Central memory CD4-positive, alpha-beta T cell (primary cell): ENCODE measurements around the gene H19.

Experiments
- DNase-seq: peaks from one replicate; pipeline ENCODE4 v3.0.0; 2022

The H19 gene

DNA sequence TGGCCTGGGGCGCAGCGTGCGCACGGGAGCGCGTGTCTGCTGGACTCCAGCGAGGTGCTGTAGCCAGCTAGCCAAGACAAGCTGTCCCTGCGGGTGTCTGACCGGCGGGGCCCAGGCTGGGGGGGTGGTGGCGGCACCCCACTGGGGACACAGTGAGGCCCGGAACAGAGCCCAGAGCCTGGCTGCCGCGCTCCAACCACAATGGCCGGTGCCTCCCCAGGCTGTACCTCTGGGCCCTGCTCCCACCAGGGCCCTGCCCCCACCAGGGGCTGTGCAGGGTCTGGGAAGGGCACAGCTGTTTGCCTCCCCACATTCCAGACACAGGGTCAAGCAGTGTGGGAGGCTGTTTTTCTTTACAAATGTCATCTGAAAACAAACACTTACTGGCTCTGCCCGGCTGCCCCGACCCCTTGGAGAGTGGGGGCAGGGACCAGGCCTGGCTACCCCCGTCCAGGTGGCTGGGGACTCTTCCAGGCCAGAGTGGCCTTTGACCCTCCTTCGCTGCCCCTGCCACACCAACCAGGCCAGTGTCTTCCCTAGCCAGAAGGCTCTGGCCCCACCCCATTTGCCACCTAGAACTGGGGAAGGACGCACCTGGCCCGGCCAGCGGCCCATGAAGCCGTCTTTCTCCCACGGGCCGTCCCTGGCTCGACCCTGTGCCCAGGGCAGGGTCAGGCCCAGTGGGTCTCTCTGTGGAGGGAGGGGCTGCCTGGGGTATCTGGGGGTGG, 14.6 kb downstream of the H19 start:
- no peak for DNase-seq

DNA sequence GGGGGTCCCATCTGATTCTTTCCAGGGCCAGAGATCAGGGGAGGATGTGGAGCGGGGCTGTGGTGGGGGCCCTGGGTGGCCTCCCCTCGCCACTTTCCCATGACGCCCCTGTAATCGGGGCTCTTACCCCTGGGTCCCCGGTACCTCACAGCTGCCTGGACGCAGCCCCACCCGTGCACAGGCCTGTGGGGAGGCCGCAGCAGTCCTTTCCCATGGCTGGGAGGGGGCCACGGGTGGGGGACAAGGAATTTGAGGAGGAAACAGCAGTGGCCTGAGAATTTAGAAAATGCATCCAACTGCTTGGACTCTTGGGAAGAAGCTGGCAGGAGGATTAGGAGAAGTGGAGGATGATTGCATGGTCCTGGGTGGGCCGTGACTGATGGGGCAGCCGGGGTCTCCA, 18.0 kb downstream of the H19 start:
- no peak for DNase-seq

DNA sequence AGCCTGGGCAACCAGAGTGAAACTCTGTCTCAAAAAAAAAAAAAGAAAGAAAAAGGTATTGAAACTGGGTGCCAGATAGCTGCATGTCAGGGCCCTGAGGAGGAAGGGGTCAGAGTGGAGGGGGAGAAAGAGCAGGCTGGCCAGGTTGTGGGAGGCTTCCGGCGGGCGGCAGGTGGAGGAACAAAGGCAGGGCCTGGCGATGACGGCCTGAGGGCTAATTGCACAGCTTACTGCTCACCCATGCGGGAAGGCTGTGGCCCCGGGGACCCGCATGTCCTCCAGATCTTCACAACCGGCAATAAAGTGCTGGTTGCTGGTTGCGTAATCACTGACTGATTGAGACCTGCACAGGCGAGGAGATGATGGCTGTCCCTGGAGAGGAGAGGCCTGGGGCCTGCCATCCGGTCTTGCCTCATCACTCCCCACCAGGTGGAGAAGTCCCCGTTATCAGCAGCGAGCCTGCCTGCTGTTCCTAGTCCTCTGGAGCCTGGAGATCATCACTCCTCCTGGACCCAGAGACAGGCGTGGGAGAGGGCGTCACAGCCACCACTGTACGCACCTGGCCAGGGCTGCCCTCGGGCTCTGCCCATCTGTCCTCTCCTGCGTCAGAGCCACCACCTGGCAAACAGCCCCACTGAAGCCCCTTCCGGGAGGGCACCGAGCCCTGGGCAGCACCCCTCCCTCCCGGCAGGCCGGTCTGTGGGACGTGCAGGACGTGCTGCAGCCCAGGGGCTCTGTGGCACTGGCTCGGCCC, 18.7 kb downstream of the H19 start:
- no peak for DNase-seq

DNA sequence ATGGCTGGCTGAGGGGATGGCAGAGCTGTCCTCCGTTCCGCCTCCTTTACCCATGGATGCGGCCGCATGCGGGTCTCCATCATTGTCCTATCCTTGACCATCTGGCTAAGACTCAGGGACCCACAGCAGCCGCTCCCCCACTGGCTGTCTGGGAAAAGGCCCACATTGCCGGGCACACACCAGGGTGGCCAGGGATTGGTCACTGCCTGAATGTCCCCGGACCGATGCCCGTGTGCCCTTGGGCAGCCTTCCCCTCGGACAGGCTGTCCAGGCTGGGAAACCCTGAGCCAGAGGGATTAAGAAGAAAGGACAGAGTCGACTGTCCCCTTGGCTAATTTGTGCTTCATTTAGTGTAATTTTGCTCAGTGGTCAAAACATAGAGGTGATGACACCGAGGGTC, 22.5 kb downstream of the H19 start:
- no peak for DNase-seq

DNA sequence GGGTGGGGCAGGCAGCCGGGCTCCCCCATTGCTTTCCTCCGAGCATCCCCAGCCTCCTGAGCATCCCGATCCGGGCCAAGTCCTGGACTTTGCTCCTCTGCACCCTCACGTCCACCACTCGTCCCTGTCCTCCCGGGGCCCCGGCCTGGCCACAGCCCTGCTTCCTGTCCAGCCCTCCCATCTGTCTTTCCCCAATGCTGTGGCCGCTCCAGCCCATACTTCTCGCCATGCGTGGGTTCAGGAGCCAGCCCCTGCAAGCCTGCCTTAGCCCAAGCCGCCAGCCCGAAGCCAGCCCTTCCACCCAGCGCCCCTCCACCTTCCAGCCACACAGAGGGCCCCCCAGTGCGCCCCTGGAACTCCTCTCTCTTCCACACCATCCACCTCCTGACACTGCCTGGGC, 26.7 kb downstream of the H19 start:
- DNase-seq = no peak

DNA sequence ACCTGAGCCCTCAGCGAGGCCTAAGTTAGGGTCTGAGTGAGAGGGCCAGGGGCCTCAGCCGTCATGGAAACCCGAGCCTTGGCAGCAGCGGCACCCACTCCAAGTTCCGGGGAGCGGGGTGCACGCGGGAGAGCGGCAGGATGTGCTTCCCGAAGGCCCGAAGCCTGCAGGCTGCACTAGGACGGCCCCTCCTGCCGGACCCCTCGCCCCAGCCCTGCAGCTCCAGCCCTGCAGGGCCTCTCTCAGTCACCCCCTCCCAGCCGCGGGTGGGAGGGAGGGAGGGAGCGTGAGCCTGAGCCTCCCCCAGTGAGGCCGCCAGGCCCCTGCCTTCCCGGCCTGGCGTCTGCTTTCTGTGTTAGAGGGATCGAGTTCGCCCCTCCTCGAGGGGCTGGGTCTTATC, 27.9 kb downstream of the H19 start:
- no peak for DNase-seq

DNA sequence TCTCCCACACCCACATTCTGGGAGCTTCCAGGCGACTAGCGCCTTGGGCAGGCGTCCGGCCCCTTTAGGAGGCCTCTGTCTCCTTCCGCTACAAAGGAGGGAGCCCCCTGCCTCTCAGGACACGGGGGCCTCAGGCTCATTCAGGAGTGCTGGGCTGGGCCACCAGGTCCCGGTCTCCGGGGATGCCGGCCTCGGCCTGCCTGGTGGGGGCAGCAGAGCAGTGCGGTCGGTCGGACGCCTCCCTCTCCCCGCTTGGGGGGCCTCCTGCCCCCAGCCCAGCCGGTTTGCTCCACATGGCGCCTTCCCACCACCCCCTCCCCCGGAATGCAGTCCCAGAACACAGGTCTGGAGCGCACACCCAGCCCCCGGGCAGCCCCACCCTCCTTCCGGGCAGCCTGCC, 28.6 kb downstream of the H19 start:
- no peak for DNase-seq

DNA sequence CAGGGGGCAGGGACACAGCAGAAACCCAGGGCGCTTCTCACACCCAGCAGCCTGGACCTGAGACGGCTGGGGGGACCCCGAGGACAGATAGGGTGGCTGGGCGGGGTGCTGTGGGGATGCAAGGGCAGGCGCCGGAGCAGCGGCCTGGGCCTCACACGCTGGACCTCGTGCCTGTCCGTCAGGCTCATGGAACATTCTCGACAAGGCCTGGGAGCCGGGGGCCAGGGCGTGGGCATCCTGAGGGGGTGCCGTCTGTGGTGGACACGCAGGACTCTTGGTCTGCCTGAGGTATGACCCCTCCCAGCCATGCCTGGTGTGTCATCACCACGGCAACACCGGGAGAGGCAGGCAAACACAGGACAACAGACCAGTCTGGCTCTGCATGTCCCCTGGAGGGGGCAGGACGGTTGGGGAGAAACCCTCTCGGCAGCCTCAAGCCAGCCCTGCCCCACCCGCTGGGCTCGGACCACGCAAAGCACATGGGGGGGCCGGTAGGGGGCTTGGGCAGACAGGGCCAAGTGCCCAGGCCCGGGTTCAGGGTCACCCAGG, 29.1 kb downstream of the H19 start:
- no peak for DNase-seq

DNA sequence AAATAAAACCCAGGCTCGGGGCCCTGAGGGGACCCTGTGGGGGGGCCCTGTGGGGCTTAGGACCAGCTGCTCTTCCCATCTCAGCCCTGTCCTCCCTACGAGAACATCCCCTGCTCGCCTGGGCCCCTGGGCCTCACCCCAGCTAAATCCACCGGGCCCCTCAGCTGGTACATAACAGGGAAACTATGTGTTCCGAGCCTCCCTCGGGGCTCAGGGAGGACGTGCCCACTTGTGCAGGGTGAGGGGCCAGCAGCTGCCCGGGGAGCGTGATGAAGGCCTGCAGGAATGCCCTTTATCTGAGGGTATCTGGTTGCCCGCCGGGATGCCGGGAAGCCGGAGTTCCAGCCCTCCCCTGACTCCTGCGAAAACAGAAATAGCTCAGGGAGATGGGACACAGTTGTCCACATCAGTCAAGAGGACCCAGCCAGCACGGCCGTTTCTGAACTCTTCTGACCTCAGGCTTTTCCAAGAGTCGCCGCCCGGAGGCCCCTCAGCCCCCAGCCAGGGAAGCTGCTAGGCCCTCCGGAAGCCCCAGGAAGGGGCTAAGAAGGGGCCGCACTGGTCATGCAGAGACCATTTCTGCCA, 29.9 kb downstream of the H19 start:
- DNase-seq = no peak

DNA sequence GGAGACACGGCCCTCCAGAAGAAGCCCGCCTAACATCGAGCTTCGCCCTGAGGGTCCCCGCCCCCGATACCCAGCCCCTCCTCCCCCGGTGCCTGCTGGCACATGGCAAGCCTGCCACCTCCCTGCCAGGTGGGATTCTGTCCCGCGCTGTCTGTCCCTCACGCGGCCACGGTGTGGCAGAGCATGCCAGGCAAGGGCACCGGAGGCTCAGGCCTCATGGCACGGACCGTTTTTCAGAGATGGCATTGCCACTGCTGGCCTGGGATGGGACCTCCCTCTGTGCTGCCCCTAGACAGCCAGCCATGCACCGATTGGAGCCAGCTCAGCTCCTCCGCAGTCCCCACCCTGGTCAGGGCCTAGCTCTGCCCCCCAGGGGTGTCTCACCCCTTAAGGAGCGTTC, 31.1 kb downstream of the H19 start:
- DNase-seq = no peak

DNA sequence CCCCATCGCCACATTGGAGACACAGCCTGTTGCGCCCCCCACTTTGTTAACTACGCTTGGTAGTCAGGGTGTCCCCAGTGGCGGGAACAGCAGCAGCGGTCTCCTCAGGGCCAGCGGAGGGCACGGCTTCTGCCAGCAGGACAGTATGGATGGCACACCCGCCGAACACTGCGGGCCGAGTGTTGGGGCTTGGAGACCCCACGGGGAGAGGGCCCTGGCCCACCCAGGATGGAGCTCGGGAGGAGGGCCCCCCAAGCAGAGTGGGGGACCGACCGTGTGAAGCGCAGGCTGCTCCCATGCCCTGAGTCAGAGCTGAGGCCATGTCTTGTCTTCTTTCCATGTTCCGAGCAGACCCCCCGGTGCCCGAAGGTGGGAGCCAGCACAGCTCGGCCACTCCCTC, 32.7 kb downstream of the H19 start:
- no peak for DNase-seq

DNA sequence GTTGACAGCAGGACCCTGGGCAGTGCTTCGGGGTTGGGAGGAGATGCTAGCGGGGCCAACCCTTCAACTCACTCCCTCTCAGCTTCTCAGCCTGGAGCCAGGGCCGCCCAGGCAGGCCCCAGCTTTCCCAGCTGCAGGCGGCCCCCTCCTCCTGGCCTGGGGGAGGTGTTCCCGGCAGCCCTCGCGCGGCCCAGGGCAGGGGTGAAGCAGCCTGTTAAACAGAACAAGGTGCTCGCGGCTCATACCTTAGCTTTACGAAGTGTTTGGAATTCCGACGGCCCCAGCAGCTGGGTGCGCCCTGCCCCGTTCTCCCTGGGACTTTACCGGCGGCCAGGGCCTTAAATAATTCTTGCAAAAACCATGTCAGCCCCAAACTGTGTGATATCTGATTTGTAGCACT, 33.3 kb downstream of the H19 start:
- DNase-seq = no peak

DNA sequence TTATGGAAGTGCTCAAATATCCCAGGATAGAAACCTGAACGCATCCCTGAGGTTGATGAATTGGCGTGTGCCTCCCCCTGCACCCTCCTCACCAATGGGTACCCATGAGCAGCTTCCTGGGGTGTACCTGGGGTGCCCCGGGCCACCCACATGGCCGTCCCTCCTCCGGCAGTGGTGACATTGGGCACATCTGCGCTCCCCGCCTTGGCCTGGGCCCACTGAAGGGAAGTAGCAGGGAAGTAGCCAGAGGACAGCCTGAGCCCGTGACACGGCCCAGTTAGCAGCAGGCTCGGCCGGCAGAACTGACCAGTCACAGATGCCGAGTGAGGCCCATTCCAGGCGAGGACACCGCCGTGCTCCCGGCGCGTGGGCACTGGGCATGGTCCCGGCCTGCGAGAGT, 33.8 kb downstream of the H19 start:
- no peak for DNase-seq

DNA sequence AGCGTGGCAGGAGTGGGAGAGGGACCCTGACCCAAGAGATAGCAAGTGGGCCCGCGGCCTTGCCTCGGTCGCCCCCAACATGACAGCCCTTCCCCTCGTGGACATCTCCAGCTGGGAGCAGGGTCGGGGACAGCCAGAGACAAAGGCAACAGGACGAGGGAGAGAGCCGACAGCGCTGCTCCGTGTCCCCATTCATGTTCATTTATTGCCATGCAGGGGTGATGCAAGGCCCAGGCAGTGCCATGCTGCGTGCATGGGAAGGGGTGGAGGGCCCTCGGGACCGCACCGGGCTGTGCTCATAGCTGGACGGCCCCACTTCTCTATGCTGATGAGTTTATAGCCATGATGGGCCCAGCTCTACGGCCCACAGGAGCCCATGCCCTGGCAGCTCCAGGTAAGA, 37.9 kb downstream of the H19 start:
- DNase-seq = no peak

DNA sequence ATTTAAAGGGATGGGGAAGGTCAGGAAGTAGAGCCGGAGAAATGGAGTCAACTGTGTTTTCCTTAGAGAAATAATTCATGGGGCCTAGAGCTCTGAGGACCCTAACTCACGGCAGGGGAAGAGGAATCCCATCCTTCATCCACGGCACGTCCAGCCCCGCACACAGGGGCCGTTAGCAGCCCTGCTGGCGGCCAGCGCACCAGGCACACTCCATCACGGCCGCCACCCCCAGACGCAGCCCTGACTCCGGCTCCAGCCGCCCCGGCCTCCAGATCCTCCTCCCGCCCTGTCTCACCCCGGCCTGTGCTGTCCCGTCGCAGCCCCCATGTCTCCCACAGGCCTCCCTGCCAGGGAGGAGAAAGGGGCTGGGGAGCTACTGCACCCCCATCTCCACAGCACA, 39.3 kb downstream of the H19 start:
- no peak for DNase-seq

DNA sequence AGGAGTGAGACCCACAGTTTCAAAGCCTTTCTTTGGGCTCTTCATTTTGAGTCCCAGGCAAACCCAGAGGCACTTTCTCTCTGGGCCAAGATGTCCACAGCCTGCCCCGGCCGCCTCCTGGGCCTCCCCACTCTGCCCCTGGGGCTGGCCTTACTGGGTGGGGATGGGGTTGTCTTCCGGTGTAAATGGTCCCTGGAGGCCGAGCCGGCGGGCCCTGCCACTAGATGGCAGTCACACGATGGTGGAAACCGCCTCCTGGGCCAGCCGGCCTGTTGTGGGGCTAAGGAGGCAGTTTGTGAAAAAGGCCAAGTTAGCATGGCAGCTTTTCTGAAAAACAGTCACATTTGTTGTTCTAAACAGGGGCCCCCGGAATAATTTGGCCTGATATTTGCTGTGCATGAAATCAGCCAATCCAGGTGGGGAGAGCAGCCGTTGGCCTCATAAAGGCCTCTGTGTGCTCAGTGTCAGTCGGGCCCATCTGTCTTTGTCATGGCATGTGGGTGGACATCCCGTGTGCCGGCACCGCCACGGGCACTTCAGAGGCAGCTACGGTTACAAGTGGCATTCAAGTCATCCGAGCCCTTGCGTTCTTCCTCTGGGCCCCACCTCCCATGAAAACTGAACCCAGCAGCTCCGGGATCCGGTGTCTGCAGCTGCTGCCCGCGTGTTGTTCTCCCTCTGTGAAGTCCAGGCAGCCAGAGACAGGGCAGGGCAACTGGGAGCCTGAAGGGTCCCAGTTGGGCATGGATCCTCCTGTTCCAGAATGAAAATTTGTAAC, 44.0 kb downstream of the H19 start:
- no peak for DNase-seq

DNA sequence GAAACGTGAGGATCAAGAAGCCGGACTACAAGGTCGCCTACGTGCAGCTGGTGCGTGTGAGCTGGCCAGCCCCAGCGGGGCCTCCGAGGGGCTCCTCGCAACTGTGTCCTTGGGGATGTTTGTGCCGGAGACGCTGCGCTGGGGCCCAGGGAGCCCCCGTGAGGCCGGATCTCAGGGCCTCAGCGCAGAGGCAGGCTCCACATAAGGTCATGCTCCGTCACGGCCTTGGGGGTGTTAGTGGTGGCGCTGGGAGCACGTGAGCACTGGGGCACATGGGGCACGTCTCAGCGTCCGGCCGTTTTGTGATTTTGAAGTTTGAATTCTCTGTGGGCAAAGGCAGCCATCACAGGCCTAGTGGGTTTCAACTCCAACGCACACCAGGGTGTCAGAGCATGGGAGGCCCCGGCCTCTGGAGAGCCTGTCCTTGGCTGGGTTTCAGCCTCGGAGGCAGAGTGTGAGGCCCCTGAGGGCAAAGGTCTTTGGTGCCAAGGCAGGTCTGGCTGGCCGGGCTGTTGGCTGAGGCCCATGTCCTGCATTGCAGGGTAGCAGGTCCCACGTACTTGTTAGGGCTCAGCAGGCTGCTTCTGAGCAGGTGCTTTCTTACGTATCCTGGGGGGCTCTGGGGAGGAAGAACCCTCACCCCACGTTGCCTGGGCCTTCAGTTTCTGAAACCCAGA, 44.7 kb downstream of the H19 start:
- no peak for DNase-seq

DNA sequence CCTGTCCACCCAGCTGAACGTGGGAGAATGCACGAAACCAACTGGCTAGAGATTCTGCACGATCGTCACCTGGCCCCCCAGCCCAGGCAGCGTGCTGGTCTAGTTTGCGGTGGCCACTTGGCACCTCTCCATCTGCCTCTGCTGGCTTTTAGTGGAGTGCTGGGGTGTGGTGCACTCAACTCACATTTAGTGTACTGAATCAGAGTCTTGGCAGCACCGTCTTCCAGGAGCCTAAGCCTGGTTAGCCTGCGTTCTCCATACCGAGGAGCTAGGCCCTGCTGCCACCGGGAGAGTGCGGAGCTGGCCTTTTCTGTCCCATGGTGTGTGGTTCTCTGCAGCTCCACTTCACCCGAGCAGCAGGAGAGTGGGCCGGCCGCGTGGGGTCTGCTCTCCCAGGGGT, 47.7 kb downstream of the H19 start:
- no peak for DNase-seq

DNA sequence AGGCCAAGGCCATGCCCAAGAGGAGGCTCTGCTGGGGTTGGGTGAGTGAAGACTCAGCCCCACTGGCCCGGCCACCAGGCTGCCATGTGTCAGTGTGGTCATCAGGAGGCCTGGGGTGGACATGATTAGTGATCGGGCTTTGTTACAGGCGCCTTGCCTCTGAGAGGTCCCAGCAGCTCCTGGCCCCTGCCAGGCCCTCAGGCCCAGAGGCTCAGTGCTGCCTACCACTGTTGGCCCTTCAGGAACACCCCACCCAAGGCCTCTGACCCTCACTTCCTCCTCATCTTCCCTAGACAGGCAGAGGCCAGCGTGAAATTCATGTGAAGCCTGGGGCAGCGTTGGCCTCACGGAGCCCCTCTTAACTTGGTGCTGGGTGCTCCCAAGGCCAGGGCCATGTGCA, 48.3 kb downstream of the H19 start:
- DNase-seq = no peak

DNA sequence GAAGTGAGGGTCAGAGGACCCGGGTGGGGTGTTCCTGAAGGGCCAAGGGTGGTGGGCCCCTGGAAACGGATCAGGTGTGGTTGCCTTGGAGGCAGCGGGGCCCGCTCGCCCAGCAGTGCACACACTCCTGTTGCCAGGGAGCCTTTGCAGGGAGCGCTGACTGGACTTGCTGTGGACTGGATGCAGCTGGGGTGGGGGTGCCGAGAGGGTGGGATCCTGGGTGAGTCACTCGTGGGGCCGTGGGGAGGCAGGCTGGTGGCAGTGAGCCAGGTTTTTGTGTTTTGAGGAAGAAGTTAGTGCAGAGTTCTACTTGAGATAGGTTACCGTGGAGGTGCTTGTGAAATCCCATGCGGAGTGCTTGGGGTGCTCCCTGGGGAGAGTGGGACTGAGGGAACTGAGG, 49.3 kb downstream of the H19 start:
- no peak for DNase-seq

DNA sequence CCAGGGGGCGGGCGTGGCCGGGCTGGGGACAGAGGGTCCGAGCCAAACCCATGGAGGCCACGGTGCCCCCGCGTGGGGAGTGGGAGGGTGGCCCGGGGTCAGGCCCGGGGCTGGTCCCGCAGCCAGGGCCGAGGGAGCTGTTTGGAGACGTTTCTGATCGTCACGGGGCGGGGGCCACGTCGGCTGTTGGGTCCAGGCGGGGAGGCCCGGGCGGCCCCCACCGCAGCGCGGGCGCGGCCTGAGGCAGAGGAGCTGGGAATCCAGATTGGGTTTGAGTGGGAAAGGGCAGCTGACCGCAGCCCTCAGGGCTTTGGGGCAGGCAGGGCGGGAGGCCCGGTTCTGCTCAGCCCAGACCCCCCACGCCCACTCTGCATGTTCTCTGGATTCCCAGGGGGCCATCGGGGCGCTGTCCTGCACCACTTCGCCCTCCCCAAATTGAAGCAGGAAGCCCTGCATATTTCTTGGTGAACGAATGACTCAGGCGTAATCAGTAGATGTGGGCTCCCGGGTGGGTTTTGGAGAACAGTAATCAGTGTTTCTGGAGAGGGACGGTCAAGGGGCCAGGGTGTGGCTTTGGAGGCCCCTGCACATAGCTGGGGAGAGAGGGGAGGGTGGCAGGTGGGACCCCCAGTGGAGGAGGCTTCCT, 49.9 kb downstream of the H19 start:
- no peak for DNase-seq

DNA sequence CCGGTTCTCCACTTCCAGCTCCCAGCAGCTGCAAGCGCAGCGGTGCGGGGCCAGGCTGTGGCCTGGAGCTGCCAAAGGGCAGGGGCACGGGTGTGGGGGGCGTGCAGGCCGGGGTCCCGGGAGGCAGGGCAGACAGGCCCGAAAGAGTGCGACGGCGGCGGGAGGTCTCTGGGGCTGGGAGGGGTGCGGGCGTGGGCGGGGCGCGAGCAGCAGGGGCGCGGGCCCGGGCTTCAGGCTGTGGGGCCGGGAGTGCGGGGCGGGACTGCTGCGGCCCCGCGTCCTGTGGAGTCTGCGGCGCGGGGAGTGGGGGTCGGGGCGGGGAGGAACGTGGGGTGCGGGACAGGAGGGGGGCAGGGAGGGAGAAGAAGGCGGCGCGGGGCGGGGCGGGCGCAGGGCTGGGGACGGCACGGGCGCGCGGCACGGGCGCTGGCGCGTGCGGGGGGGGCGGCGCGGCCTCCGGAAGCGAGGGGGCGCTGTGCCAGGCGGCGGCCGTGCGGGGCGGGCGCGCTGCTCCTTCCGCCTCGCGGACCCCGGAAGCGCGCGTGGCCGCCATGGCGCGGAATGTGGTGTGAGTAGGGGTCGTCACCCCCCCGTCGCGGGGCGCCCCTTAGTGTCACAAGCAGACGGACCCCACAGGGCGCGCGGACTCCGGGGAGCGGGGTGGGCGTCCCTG, 50.7 kb downstream of the H19 start, which contains the start of gene MRPL23:
Gene MRPL23 (plus strand): TSS at position 521 of the 673 bp plus-strand sequence. CDS start 31 bp downstream, at position 552.
- no peak for DNase-seq
